H9 (cell line): ENCODE results near the gene NEGR1. TPM values are rescaled to one million over a fixed set of nuclear protein-coding genes. Genes with fewer than 3 reads are reported as not detected.

Source experiments
- DNase-seq: peaks from one replicate; pipeline ENCODE4 v3.0.0-alpha.2; 2017
- H2AFZ ChIP-seq: one replicate; pipeline ENCODE4 v1.6.1; 2013; ENCODE audit warnings: mild to moderate bottlenecking, low read length, control low read depth, moderate library complexity
- H2AK5ac ChIP-seq: 2 replicates; pipeline ENCODE4 v1.6.1; 2013; ENCODE audit warnings: low read length, control low read depth, mixed read lengths; ENCODE audit not compliant: insufficient read length
- H2BK120ac ChIP-seq: one replicate; pipeline ENCODE4 v1.6.1; 2013; ENCODE audit warnings: low read depth, mild to moderate bottlenecking, low read length, control low read depth, inconsistent platforms; ENCODE audit not compliant: poor library complexity, severe bottlenecking
- H2BK12ac ChIP-seq: 2 replicates; pipeline ENCODE4 v1.6.1; 2013; ENCODE audit warnings: low read length, control low read depth, mixed read lengths, low read depth; ENCODE audit not compliant: insufficient read length
- H2BK15ac ChIP-seq: 2 replicates; pipeline ENCODE4 v1.6.1; 2013; ENCODE audit warnings: low read depth, low read length, control low read depth
- H2BK20ac ChIP-seq: one replicate; pipeline ENCODE4 v1.6.1; 2013; ENCODE audit warnings: low read depth, mild to moderate bottlenecking, low read length, control low read depth, inconsistent platforms; ENCODE audit not compliant: poor library complexity, severe bottlenecking
- H2BK5ac ChIP-seq: 2 replicates; pipeline ENCODE4 v1.6.1; 2013; ENCODE audit warnings: low read length, control low read depth, mixed read lengths; ENCODE audit not compliant: insufficient read length
- H3K14ac ChIP-seq: 2 replicates; pipeline ENCODE4 v1.6.1; 2013; ENCODE audit warnings: low read length, control low read depth; ENCODE audit not compliant: insufficient read depth
- H3K18ac ChIP-seq: 2 replicates; pipeline ENCODE4 v1.6.1; 2013; ENCODE audit warnings: low read depth, mild to moderate bottlenecking, mixed read lengths, low read length, control low read depth; ENCODE audit not compliant: insufficient read length
- H3K23ac ChIP-seq: 2 replicates; pipeline ENCODE4 v1.6.1; 2013; ENCODE audit warnings: low read length, control low read depth, mixed read lengths, low read depth; ENCODE audit not compliant: insufficient read length
- H3K23me2 ChIP-seq: 2 replicates; pipeline ENCODE4 v1.6.1; 2013; ENCODE audit warnings: low read depth, mild to moderate bottlenecking, mixed read lengths, low read length, control low read depth; ENCODE audit not compliant: insufficient read length, poor library complexity, severe bottlenecking
- H3K27ac ChIP-seq: 2 replicates; pipeline ENCODE4 v1.5.1; 2013; ENCODE audit warnings: low read length, control low read depth, mixed read lengths, low read depth; ENCODE audit not compliant: insufficient read length
- H3K27me3 ChIP-seq: 2 replicates; pipeline ENCODE4 v1.6.1; 2013; ENCODE audit warnings: low read length, control low read depth, inconsistent platforms; ENCODE audit not compliant: insufficient read depth
- H3K4ac ChIP-seq: 2 replicates; pipeline ENCODE4 v1.6.1; 2013; ENCODE audit warnings: low read depth, mild to moderate bottlenecking, control low read depth, inconsistent platforms, low read length, moderate library complexity
- H3K4me1 ChIP-seq: 2 replicates; pipeline ENCODE4 v1.6.1; 2013; ENCODE audit warnings: low read length, control low read depth, inconsistent platforms; ENCODE audit not compliant: insufficient read depth
- H3K4me2 ChIP-seq: 2 replicates; pipeline ENCODE4 v1.6.1; 2013; ENCODE audit warnings: low read length, control low read depth, mixed read lengths; ENCODE audit not compliant: insufficient read length, insufficient read depth
- H3K56ac ChIP-seq: 2 replicates; pipeline ENCODE4 v1.6.1; 2013; ENCODE audit warnings: low read depth, mild to moderate bottlenecking, mixed read lengths, low read length, control low read depth; ENCODE audit not compliant: insufficient read length
- H3K79me1 ChIP-seq: 2 replicates; pipeline ENCODE4 v1.6.1; 2013; ENCODE audit warnings: low read depth, mild to moderate bottlenecking, moderate library complexity, low read length, control low read depth, inconsistent platforms; ENCODE audit not compliant: insufficient read depth, poor library complexity, severe bottlenecking
- H3K79me2 ChIP-seq: 2 replicates; pipeline ENCODE4 v1.6.1; 2013; ENCODE audit warnings: low read length, control low read depth, inconsistent platforms; ENCODE audit not compliant: insufficient read depth
- H3K9ac ChIP-seq: 2 replicates; pipeline ENCODE4 v1.6.1; 2013; ENCODE audit warnings: low read length, control low read depth, mixed read lengths; ENCODE audit not compliant: insufficient read length; ENCODE audit errors: extremely low read depth
- H3K9me3 ChIP-seq: one replicate; pipeline ENCODE4 v1.6.1; 2013; ENCODE audit warnings: low read depth, low read length, inconsistent platforms; ENCODE audit not compliant: control insufficient read depth
- H3T11ph ChIP-seq: one replicate; pipeline ENCODE4 v1.6.1; 2013; ENCODE audit warnings: mild to moderate bottlenecking, low read length, control low read depth, inconsistent platforms
- H4K20me1 ChIP-seq: one replicate; pipeline ENCODE4 v1.6.1; 2013; ENCODE audit not compliant: control insufficient read depth, insufficient read length, insufficient read depth
- H4K5ac ChIP-seq: 2 replicates; pipeline ENCODE4 v1.6.1; 2013; ENCODE audit warnings: low read depth, mild to moderate bottlenecking, mixed read lengths, low read length, control low read depth; ENCODE audit not compliant: insufficient read length
- H4K8ac ChIP-seq: replicated peaks from 2 replicates; pipeline ENCODE4 v1.6.1; 2013; ENCODE audit warnings: low read length, control low read depth, mixed read lengths, low read depth; ENCODE audit not compliant: insufficient read length
- H4K91ac ChIP-seq: 2 replicates; pipeline ENCODE4 v1.6.1; 2013; ENCODE audit warnings: low read depth, mild to moderate bottlenecking, moderate library complexity, mixed read lengths, low read length, control low read depth; ENCODE audit not compliant: insufficient read length
- H3K27ac Mint-ChIP-seq, 3 experiments: 2 replicates in 2 of 3; 3 replicates in 1 of 3; pipeline ENCODE4 v1.8.0; 2020 to 2021; ENCODE audit warnings: mixed read lengths in 3 of 3, mild to moderate bottlenecking in 1 of 3, moderate library complexity in 1 of 3
- H3K27me3 Mint-ChIP-seq: 2 replicates; pipeline ENCODE4 v1.8.0; 2021; ENCODE audit warnings: low read depth, mild to moderate bottlenecking, moderate library complexity, mixed read lengths
- H3K36me3 Mint-ChIP-seq, 3 experiments: 2 replicates in 2 of 3; 3 replicates in 1 of 3; pipeline ENCODE4 v1.8.0; 2020 to 2021; ENCODE audit warnings: low read depth in 3 of 3, mixed read lengths in 3 of 3; ENCODE audit not compliant: insufficient read depth in 1 of 3
- H3K4me1 Mint-ChIP-seq, 2 experiments: 2 replicates each; pipeline ENCODE4 v1.8.0; 2020; ENCODE audit warnings: mixed read lengths in 2 of 2
- H3K4me3 Mint-ChIP-seq, 2 experiments: 2 replicates in 1 of 2; 3 replicates in 1 of 2; pipeline ENCODE4 v1.8.0; 2020 to 2021; ENCODE audit warnings: mild to moderate bottlenecking in 2 of 2, mixed read lengths in 2 of 2, moderate library complexity in 1 of 2
- H3K9me3 Mint-ChIP-seq, 2 experiments: 2 replicates in 1 of 2; 3 replicates in 1 of 2; pipeline ENCODE4 v1.8.0; 2020; ENCODE audit warnings: mild to moderate bottlenecking in 2 of 2, mixed read lengths in 2 of 2, moderate library complexity in 1 of 2
- WGBS: extraction: QIAGEN DNeasy Blood & Tissue Kit; methylation state at CpG from one replicate; pipeline ENCODE4 v1.1.7; 2013; ENCODE audit warnings: missing lambda C conversion rate, low lambda C conversion rate, mixed read lengths; ENCODE audit not compliant: insufficient read length; ENCODE audit errors: extremely low coverage; 5-methylcytosine and 5-hydroxymethylcytosine counted together
- total RNA-seq: library from RNA; stranded (reverse); gene quantifications from 2 replicates; pipeline ENCODE4 v1.2.1, GENCODE V29; 2021
- TF ChIP-seq, protein P1 (sequence below): fragments of 200-600 bp; sonication (generic); conservative IDR thresholded peaks from 3 replicates; pipeline ENCODE4 v1.8.0; 2021; ENCODE audit warnings: antibody characterized with exemption, mild to moderate bottlenecking

NEGR1 gene
- total RNA-seq, 1 experiment from 2014 or later, result 0.13 TPM

DNA sequence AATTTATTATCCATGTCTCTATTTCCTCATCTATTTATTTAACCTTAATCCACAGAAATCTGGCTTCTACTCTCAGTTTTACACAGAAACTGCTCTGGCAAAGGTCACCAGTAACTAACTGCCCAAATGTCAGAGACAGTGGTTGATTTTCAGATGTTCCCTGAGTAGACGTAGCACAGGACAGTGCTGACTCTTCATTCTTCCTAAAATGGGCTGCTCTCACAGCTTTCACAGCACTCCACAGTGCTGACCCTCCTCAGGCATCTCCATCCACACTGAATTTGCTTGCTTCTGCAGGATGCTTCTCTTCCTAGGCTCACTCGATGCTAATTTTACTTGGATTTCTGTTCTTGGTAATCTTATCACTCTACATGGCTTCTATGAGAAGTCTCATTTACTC lies 693.3 kb downstream of the NEGR1 start:
- H3K27ac Mint-ChIP-seq, result no peak overlapping the region; a peak in 1 of 7 replicates

More for the DNA sequence above, 693.3 kb downstream of the NEGR1 start:
- no peaks in the 10 kb centered on the region for H3K79me2 ChIP-seq
- WGBS, result no CpG with 5 or more reads among the region's 2 CpGs
- H2AK5ac ChIP-seq, result no peak overlapping the region
- no peak overlapping the region for H2BK5ac ChIP-seq
- no peak overlapping the region for H4K8ac ChIP-seq
- no peak for DNase-seq
- H4K20me1 ChIP-seq, result no peaks in the 10 kb centered on the region
- H2BK15ac ChIP-seq, result no peak overlapping the region
- no peaks in the 10 kb centered on the region for H3K27me3 Mint-ChIP-seq
- no peaks in the 10 kb centered on the region for H3K23me2 ChIP-seq
- no peak overlapping the region for H3K4me2 ChIP-seq
- H3K4ac ChIP-seq, result no peak overlapping the region
- no peak overlapping the region for H3K23ac ChIP-seq
- H2BK12ac ChIP-seq, result no peak overlapping the region
- H3K4me1 ChIP-seq, result no peaks in the 10 kb centered on the region; the same call in 1 of the 2 replicates
- peaks cover 14 to 16% of the 10 kb centered on the region in 2 experiments for H3K4me1 Mint-ChIP-seq
- no peaks in the 10 kb centered on the region for H3K36me3 Mint-ChIP-seq
- no peaks in the 10 kb centered on the region for H3K27me3 ChIP-seq
- no peaks in the 10 kb centered on the region for H3K9me3 Mint-ChIP-seq
- TF ChIP-seq, protein P1, sequence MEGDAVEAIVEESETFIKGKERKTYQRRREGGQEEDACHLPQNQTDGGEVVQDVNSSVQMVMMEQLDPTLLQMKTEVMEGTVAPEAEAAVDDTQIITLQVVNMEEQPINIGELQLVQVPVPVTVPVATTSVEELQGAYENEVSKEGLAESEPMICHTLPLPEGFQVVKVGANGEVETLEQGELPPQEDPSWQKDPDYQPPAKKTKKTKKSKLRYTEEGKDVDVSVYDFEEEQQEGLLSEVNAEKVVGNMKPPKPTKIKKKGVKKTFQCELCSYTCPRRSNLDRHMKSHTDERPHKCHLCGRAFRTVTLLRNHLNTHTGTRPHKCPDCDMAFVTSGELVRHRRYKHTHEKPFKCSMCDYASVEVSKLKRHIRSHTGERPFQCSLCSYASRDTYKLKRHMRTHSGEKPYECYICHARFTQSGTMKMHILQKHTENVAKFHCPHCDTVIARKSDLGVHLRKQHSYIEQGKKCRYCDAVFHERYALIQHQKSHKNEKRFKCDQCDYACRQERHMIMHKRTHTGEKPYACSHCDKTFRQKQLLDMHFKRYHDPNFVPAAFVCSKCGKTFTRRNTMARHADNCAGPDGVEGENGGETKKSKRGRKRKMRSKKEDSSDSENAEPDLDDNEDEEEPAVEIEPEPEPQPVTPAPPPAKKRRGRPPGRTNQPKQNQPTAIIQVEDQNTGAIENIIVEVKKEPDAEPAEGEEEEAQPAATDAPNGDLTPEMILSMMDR, result no peak
- no peak overlapping the region for H3K56ac ChIP-seq
- H3K79me1 ChIP-seq, result no peaks in the 10 kb centered on the region
- no peak overlapping the region for H2BK120ac ChIP-seq
- H3K9me3 ChIP-seq, result no peaks in the 10 kb centered on the region
- no peak overlapping the region for H3K27ac ChIP-seq
- no peak overlapping the region for H4K91ac ChIP-seq
- no peak overlapping the region for H3K14ac ChIP-seq
- no peak overlapping the region for H3K18ac ChIP-seq
- no peak overlapping the region for H3T11ph ChIP-seq
- H2BK20ac ChIP-seq, result no peak overlapping the region
- no peak overlapping the region for H2AFZ ChIP-seq
- no peak overlapping the region for H3K4me3 Mint-ChIP-seq
- H3K9ac ChIP-seq, result no peak overlapping the region
- H4K5ac ChIP-seq, result no peak overlapping the region
